HEK293 (cell line): ENCODE measurements around the gene GUCY2D.

Source experiments
- CTCF ChIA-PET: fragments of 350-600 bp; formaldehyde crosslinking; extraction: SDS; loops from one replicate; lab custom pipeline; 2021; ENCODE audit warnings: antibody characterized with exemption; lab: Yijun Ruan, JAX
- POLR2A ChIA-PET: fragments of 300-600 bp; formaldehyde crosslinking; extraction: SDS; loops from one replicate; lab custom pipeline; 2020; ENCODE audit warnings: antibody characterized with exemption, inconsistent platforms; lab: Yijun Ruan, JAX
- H3K27ac ChIP-seq: fragments of 200-500 bp; sonication (Bioruptor generic); 2 replicates; pipeline ENCODE4 v1.5.1; 2014; ENCODE audit warnings: low read depth, low read length, control low read depth, inconsistent platforms; ENCODE audit errors: extremely low read depth
- H3K36me3 ChIP-seq, 2 experiments: fragments of 200-500 bp in 1 of 2; sonication (Bioruptor generic) in 1 of 2; 1 replicate in 1 of 2; 2 replicates in 1 of 2; pipeline ENCODE4 v1.5.1; 2014 to 2017; ENCODE audit warnings: inconsistent platforms in 2 of 2, low read length in 2 of 2; ENCODE audit not compliant: control insufficient read depth in 2 of 2, insufficient read depth in 1 of 2
- H3K4me1 ChIP-seq: fragments of 200-500 bp; sonication (Bioruptor generic); 2 replicates; pipeline ENCODE4 v1.5.1; 2014; ENCODE audit warnings: mild to moderate bottlenecking, low read length, inconsistent platforms; ENCODE audit not compliant: control insufficient read depth, insufficient read depth
- H3K4me3 ChIP-seq: 2 replicates; pipeline ENCODE4 v1.5.1; 2011; ENCODE audit warnings: low read depth, mild to moderate bottlenecking, control low read depth, low read length, moderate library complexity
- H3K9me3 ChIP-seq: fragments of 200-500 bp; sonication (Bioruptor generic); 2 replicates; pipeline ENCODE4 v1.5.1; 2014; ENCODE audit warnings: low read depth, low read length, inconsistent platforms; ENCODE audit not compliant: control insufficient read depth, insufficient read depth
- GFI1B ChIP-seq: fragments of 450-650 bp; formaldehyde crosslinking; IDR thresholded peaks from 2 replicates; pipeline ENCODE4 v1.5.1; 2016; ENCODE audit warnings: missing biosample characterization, missing genetic modification characterization
- GLI4 ChIP-seq: fragments of 450-650 bp; formaldehyde crosslinking; IDR thresholded peaks from 2 replicates; pipeline ENCODE4 v1.5.1; 2016; ENCODE audit warnings: missing biosample characterization, missing genetic modification characterization
- KLF9 ChIP-seq: fragments of 450-650 bp; formaldehyde crosslinking; IDR thresholded peaks from 2 replicates; pipeline ENCODE4 v1.5.1; 2016; ENCODE audit warnings: missing biosample characterization, missing genetic modification characterization, low read depth
- SCRT2 ChIP-seq: fragments of 450-650 bp; formaldehyde crosslinking; IDR thresholded peaks from 2 replicates; pipeline ENCODE4 v1.5.1; 2016; ENCODE audit warnings: missing biosample characterization, missing genetic modification characterization
- ZBTB1 ChIP-seq: fragments of 450-650 bp; formaldehyde crosslinking; IDR thresholded peaks from 2 replicates; pipeline ENCODE4 v1.5.1; 2016; ENCODE audit warnings: missing biosample characterization, missing genetic modification characterization
- ZNF155 ChIP-seq: fragments of 450-650 bp; formaldehyde crosslinking; IDR thresholded peaks from 2 replicates; pipeline ENCODE4 v1.5.1; 2016; ENCODE audit warnings: missing biosample characterization, missing genetic modification characterization
- ZNF16 ChIP-seq: fragments of 450-650 bp; formaldehyde crosslinking; IDR thresholded peaks from 2 replicates; pipeline ENCODE4 v1.5.1; 2016; ENCODE audit warnings: low read depth, missing biosample characterization, missing genetic modification characterization
- ZNF335 ChIP-seq: fragments of 450-650 bp; formaldehyde crosslinking; conservative IDR thresholded peaks from 2 replicates; pipeline ENCODE4 v1.5.1; 2016; ENCODE audit warnings: missing biosample characterization, missing genetic modification characterization
- ZNF596 ChIP-seq: fragments of 450-650 bp; IDR thresholded peaks from 2 replicates; pipeline ENCODE4 v1.5.0; 2018; ENCODE audit warnings: missing biosample characterization, mild to moderate bottlenecking, missing genetic modification characterization, moderate library complexity
- ZNF654 ChIP-seq: fragments of 450-650 bp; formaldehyde crosslinking; IDR thresholded peaks from 2 replicates; pipeline ENCODE4 v1.5.1; 2016; ENCODE audit warnings: low read depth, missing biosample characterization, missing genetic modification characterization
- ZNF692 ChIP-seq: fragments of 450-650 bp; formaldehyde crosslinking; IDR thresholded peaks from 2 replicates; pipeline ENCODE4 v1.5.1; 2016; ENCODE audit warnings: missing biosample characterization, missing genetic modification characterization
- ZNF747 ChIP-seq: fragments of 450-650 bp; formaldehyde crosslinking; IDR thresholded peaks from 2 replicates; pipeline ENCODE4 v1.5.1; 2016; ENCODE audit warnings: missing biosample characterization, missing genetic modification characterization
- ZSCAN23 ChIP-seq: fragments of 450-650 bp; formaldehyde crosslinking; IDR thresholded peaks from 2 replicates; pipeline ENCODE4 v1.5.1; 2016; ENCODE audit warnings: missing biosample characterization, missing genetic modification characterization
- ZSCAN30 ChIP-seq: fragments of 450-650 bp; IDR thresholded peaks from 2 replicates; pipeline ENCODE4 v1.5.1; 2018; ENCODE audit warnings: missing biosample characterization, mild to moderate bottlenecking, missing genetic modification characterization, moderate library complexity
- TF ChIP-seq, protein P1 (sequence below): fragments of 450-650 bp; formaldehyde crosslinking; IDR thresholded peaks from 2 replicates; pipeline ENCODE4 v1.5.1; 2016; ENCODE audit warnings: missing biosample characterization, missing genetic modification characterization
- TF ChIP-seq, protein P2 (sequence below): fragments of 450-650 bp; formaldehyde crosslinking; IDR thresholded peaks from 2 replicates; pipeline ENCODE4 v1.5.1; 2016; ENCODE audit warnings: missing biosample characterization, missing genetic modification characterization

The GUCY2D gene

GRCh38 chr17:8006836-8007680 is 4.6 kb downstream of the GUCY2D start (continued):
- TF ChIP-seq ZNF654 (tag by site-specific recombination) (no peak), GLI4 (tag by site-specific recombination) (no peak)

DNA sequence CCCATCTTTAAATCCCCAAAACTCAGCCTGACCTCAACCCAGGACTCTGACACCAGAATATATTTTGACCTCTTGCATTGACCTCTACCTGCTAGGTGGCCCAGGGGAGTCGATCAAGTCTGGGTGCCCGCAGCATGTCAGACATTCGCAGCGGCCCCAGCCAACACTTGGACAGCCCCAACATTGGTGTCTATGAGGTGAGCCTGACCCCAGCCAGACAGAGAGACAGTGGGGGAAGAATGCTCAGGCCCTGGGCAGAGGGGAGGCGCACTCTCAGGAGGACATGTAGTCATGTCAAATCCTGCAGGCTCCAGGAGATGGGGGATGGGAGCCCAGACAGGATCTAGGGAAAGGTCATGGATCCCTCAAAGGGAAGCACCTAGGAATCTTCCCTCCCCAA is 5.4 kb downstream of the GUCY2D start:
- H3K4me3 ChIP-seq, result no peak overlapping the region
- CTCF ChIA-PET, result interaction anchor here (0.5 to 5.6 kb wide), 7 partner anchors 9 to 144 kb away, joined by 3 to 32 read pairs (median 4); no protein-coding TSS in a partner anchor
- no peak for TF ChIP-seq GFI1B (tag by site-specific recombination)
- no peak for TF ChIP-seq ZNF335 (tag by site-specific recombination)
- TF ChIP-seq, protein P1, sequence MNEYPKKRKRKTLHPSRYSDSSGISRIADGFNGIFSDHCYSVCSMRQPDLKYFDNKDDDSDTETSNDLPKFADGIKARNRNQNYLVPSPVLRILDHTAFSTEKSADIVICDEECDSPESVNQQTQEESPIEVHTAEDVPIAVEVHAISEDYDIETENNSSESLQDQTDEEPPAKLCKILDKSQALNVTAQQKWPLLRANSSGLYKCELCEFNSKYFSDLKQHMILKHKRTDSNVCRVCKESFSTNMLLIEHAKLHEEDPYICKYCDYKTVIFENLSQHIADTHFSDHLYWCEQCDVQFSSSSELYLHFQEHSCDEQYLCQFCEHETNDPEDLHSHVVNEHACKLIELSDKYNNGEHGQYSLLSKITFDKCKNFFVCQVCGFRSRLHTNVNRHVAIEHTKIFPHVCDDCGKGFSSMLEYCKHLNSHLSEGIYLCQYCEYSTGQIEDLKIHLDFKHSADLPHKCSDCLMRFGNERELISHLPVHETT (tag by site-specific recombination), result no peak
- TF ChIP-seq ZNF692 (tag by site-specific recombination), result no peak
- no peaks in the 10 kb centered on the region for H3K36me3 ChIP-seq
- no peaks in the 10 kb centered on the region for H3K9me3 ChIP-seq
- no peak overlapping the region for H3K27ac ChIP-seq
- no peaks in the 10 kb centered on the region for H3K4me1 ChIP-seq
- POLR2A ChIA-PET, result no interaction called here

- TF ChIP-seq ZNF16 (tag by site-specific recombination), result no peak
- TF ChIP-seq, protein P2, sequence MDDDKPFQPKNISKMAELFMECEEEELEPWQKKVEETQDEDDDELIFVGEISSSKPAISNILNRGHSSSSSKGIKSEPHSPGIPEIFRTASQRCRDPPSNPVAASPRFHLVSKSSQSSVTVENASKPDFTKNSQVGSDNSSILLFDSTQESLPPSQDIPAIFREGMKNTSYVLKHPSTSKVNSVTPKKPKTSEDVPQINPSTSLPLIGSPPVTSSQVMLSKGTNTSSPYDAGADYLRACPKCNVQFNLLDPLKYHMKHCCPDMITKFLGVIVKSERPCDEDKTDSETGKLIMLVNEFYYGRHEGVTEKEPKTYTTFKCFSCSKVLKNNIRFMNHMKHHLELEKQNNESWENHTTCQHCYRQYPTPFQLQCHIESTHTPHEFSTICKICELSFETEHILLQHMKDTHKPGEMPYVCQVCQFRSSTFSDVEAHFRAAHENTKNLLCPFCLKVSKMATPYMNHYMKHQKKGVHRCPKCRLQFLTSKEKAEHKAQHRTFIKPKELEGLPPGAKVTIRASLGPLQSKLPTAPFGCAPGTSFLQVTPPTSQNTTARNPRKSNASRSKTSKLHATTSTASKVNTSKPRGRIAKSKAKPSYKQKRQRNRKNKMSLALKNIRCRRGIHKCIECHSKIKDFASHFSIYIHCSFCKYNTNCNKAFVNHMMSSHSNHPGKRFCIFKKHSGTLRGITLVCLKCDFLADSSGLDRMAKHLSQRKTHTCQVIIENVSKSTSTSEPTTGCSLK (tag by site-specific recombination), result no peak
- TF ChIP-seq ZNF747 (tag by site-specific recombination), result no peak
- no peak for TF ChIP-seq ZSCAN23
- no peak for TF ChIP-seq ZNF155
- TF ChIP-seq SCRT2 (tag by site-specific recombination), result no peak
- ChIA-PET CTCF (interaction anchor here (2.3 to 5.6 kb wide), 2 partner anchors 22 to 29 kb away, joined by 7 to 32 read pairs; no protein-coding TSS in a partner anchor), POLR2A (no interaction called here)
- H3K4me3 ChIP-seq, result no peak overlapping the region
- H3K9me3 ChIP-seq, result no peaks in the 10 kb centered on the region
- no peak overlapping the region for H3K27ac ChIP-seq
- no peaks in the 10 kb centered on the region for H3K4me1 ChIP-seq
- no peaks in the 10 kb centered on the region for H3K36me3 ChIP-seq
These were observed 9.7 kb downstream of the GUCY2D start for GRCh38 chr17:8012045-8012580.

DNA sequence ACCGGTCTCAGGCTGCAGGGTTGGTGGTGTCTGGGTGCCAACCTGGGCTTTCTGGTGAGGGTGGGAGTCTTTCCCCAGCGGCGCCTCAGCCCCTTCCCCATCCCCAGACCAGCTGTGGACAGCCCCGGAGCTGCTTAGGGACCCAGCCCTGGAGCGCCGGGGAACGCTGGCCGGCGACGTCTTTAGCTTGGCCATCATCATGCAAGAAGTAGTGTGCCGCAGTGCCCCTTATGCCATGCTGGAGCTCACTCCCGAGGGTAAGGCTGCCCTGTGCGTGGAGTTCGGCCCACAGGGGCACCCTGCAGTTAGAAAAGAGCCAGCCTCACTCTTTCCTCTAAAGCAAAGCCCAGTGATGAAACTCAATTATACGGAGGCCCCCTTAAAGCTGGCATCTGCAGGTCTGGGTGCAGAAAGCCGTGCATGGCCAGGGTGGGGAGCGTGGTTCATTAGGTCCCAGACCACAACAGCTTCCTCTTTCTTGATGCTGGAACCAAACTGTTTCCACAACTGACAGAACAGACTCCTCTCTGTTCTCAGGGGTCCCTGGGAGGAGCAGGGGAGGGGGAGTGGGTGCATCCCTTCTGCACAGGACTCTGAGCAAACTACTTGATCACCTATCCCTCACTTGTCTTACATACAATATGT is 10.7 kb downstream of the GUCY2D start:
- POLR2A ChIA-PET, result no interaction called here
- no peak overlapping the region for H3K27ac ChIP-seq
- no peaks in the 10 kb centered on the region for H3K4me1 ChIP-seq
- H3K36me3 ChIP-seq, result no peaks in the 10 kb centered on the region
- no peaks in the 10 kb centered on the region for H3K9me3 ChIP-seq
- TF ChIP-seq KLF9 (tag by site-specific recombination), result no peak
- TF ChIP-seq ZSCAN30 (tag by site-specific recombination), result no peak
- no peak for TF ChIP-seq ZNF596 (tag by site-specific recombination)
- no peak for TF ChIP-seq ZBTB1
- CTCF ChIA-PET, result interaction anchor here (0.8 to 5.6 kb wide), 3 partner anchors 23 to 44 kb away, joined by 5 to 32 read pairs (median 5); no protein-coding TSS in a partner anchor
- no peak overlapping the region for H3K4me3 ChIP-seq
